NK-92 (cell line): ENCODE measurements around the gene DNASE2B.
"Not testable (repeated sequence)": the region's sequence is repeated elsewhere in the genome, so short reads cannot be mapped to it uniquely, and the experiment has no call there.

Source experiments
- DNase-seq: peaks from one replicate; lab custom pipeline; 2025; ENCODE audit not compliant: unreplicated experiment; lab: John Stamatoyannopoulos, UW

DNASE2B gene

DNA sequence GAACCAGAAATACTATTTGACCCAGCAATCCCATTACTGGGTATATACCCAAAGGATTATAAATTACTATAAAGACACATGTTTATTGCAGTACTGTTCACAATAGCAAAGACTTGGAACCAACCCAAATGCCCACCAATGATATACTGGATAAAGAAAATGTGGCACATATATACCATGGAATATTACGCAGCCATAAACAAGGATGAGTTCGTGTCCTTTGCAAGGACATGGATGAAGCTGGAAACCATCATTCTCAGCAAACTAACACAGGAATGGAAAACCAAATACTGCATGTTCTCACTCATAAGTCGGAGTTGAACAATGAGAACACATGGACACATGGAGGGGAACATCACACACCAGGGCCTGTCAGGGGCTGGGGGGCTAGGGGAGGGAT lies 50.4 kb downstream of the DNASE2B start:
- not testable (repeated sequence) for DNase-seq

DNA sequence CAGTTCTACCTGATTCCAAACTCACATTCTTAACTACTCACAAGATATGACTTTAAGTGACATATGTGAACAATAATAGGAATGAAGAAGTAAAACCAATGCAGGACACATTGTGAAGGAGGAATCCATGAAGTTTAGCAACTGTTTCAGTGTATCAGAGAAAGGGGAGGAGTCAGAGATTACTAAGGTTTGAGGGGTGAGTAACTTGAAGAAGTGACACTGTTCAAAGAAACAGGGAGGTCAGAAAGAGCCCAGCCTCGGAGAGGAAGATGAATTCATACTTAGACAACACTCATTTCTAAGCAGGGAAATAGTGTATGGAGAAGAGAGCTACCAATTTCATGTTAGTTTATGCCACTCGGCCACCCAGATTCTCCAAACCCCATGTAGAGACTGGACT lies 52.6 kb downstream of the DNASE2B start:
- DNase-seq: no peak

DNA sequence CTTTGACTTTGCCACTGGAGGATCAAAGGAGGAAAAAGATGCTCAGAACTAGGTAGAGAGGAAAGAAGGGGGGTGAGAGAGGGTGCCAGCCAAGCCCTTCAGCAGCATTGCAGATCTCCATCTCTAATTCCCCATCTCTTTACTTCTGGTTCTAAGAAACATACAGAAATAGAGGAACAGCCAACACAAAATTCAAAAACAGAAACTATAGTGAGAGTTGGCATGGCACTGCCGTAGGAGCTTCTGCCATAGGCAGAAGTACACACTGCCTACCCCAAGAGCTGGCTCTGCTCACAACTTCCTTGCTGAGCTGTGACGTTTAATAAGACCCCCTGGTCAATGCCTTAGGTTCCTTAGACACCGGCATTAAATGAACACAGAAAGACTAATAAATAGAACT lies 54.2 kb downstream of the DNASE2B start:
- DNase-seq: no peak

DNA sequence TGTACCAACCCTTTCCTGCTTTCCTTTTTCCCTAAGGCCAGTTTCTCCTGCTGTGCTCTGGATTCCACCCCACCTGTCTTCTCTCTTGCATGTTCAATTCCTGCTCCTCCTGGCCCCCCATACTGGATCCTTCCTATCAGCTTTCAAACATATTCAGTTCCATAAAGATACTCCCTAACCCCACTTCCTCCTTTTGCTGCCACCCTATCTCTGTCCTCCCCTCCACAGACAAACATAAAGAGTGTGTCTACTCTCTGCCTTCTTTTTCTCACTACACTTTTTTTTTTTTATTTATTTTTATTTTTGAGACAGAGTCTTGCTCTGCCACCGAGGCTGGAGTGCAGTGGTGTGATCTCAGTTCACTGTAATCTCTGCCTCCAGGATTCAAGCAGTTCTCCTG lies 63.8 kb downstream of the DNASE2B start:
- no peak for DNase-seq
